HG03575 (cell line): ENCODE measurements around the gene MAPK8IP1.
A peak's percentile ranks its signal among the peaks of the same experiment; 100 is the strongest.
"Not testable (repeated sequence)": the region's sequence is repeated elsewhere in the genome, so short reads cannot be mapped to it uniquely, and the experiment has no call there.

Experiments
- ATAC-seq: cut with Tn5 transposase; IDR thresholded peaks from one replicate; pipeline ENCODE4 v1.9.1; 2021; ENCODE audit not compliant: unreplicated experiment, insufficient number of reproducible peaks, low FRiP score; ENCODE audit errors: extremely low read depth

MAPK8IP1 gene

DNA sequence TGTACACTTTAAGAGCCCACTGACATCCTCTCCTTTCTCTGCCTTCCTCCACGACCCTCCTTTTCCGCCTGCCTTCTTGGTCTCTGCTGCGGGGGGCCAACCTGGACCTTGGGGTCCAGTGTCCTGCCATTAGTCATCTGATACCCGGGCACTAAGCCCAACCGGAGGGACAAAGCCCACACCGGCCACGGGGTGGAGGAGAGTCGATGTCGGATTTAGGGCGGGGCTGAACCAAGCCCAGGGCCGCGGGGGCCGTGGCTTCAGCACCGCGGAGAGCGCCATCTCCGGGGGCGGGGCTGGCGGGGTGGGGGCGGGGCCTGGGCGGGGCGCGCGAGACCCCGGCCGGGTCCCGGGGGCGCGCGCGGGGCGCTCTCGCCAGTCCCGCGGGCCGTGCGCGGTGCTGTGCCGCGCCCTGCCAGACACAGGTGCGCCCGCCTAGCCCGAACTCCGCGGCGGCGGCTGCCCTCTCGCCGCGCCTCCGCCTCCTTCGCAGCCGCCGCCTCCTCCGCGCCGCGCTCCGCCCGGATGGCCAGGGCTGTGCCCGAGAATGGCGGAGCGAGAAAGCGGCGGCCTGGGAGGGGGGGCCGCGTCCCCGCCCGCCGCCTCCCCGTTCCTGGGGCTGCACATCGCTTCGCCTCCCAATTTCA, at the start of gene MAPK8IP1:
TSS of gene MAPK8IP1 (plus strand) at position 378 of the 647 bp plus-strand sequence. CDS start at position 548, 170 bp downstream.
- ATAC-seq = no peak

DNA sequence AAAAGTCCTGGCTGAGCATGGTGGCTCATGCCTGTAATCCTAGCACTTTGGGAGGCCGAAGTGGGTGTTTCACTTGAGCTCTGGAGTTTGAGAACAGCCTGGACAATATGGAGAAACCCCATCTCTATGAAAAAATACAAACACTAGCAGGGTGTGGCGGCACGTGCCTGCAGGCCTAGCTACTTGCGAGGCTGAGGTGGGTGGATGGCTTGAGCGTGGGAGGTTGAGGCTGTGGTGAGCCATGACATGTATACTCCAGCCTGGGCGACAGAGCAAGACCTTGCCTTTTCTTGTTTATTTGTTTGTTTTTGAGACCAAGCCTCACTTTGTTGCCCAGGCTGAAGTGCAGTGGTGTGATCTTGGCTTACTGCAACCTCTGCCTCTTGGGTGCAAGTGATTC, 46.2 kb upstream of the MAPK8IP1 start:
- no peak for ATAC-seq

DNA sequence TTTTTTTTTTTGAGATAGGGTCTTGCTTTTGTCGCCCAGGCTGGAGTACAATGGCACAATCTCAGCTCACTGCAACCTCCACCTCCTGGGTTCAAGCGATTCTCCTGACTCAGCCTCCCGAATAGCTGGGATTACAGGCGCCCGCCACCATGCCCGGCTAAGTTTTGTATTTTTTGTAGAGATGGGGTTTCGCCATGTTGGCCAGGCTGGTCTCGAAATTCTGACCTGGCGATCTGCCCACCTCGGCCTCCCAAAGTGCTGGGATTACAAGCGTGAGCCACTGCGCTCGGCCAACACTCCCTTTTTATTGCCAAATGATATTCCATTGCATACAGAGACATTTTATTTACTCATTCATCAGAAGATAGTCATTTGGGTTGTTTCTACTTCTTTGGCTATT, 45.2 kb upstream of the MAPK8IP1 start:
- ATAC-seq = not testable (repeated sequence)

DNA sequence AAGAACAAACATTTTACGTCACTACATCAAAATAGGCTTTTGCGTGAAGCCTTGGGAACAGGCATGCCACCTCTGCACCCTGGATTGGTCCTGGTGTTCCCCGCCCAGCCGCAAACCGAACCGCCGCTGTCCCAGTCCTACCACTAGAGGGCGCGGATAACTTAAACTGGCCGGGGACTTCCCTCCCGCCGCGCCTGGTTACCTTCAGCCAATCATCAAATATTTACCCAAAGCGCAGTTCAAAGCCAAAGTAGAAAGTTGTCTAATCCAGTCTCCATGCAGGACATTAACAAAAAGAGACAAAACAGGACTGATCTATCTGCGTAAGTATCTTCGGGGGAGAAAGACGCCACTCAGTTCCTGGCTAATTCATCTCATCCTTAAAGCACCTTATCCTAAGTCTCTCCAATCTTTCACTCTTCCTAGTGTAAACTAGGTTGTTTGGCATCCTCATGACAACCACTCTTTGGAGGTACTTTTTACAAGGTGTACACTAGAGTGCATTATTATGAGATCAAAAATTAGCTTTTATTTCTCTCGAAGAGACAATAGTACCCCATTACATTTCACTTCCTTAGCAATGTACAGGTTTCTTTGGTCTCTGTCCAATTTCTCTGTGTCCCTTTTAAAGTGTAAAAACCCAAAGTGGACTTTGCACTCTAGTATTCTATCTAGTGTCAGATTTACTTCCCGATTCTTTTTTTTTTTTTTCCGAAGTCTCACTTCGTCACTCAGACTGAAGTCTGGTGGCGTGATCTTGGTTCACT, 42.1 kb upstream of the MAPK8IP1 start:
- ATAC-seq = no peak

DNA sequence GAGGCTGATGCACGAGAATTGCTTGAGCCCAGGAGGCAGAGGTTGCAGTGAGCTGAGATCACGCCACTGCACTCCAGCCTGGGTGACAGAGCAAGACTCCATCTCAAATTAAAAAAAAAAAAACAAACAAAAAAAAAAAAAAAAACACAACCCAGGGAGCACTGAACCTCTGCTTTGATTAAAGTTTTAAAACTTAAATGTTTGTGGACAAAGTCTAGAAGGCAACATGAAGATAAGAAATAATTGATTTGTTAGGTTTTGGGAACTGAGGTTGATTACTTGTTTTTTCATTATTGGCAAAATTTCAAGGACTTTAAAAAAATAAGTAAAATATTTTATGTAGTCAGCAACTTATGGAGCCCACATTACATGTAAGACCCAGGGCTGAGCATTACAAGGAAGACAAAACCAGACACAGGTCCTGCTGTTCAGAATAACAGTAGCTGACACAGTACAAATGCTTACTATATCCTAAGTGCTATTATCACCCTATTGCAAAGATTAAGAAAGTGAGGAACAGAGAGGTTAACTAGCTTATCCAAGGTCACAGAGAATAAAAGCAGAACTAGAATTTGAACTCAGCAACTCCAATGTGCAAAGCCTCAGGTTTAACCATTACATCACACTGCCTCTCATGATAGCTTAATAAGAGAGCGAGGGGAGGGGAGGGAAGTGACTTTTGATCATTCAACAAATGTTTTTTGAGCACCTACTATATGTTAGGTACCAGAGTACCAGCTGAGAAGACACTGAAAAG, 40.5 kb upstream of the MAPK8IP1 start:
- no peak for ATAC-seq

DNA sequence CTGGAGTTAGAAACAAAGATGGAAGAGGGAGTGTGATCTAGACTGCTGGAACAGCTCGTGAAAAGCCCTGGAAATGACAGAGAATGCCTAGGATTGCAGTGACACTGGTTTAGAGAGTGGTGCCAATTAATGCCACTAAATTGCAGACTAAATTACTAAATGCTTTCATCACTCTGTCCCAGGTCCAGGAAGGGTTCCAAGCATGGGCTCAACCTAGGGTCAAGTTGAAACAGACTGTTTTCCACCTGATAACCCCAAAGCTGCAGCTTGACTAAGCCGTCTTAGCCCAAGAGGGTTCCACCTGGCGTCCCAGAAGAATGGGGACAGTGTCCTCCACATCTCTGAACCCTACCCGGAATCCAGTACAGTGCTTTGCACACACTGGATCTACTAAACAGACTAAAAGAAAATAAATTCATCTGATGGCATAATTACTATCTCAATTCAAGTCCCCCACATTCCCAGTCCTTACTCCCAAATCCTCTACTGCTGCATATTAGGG, 39.2 kb upstream of the MAPK8IP1 start:
- ATAC-seq = no peak

DNA sequence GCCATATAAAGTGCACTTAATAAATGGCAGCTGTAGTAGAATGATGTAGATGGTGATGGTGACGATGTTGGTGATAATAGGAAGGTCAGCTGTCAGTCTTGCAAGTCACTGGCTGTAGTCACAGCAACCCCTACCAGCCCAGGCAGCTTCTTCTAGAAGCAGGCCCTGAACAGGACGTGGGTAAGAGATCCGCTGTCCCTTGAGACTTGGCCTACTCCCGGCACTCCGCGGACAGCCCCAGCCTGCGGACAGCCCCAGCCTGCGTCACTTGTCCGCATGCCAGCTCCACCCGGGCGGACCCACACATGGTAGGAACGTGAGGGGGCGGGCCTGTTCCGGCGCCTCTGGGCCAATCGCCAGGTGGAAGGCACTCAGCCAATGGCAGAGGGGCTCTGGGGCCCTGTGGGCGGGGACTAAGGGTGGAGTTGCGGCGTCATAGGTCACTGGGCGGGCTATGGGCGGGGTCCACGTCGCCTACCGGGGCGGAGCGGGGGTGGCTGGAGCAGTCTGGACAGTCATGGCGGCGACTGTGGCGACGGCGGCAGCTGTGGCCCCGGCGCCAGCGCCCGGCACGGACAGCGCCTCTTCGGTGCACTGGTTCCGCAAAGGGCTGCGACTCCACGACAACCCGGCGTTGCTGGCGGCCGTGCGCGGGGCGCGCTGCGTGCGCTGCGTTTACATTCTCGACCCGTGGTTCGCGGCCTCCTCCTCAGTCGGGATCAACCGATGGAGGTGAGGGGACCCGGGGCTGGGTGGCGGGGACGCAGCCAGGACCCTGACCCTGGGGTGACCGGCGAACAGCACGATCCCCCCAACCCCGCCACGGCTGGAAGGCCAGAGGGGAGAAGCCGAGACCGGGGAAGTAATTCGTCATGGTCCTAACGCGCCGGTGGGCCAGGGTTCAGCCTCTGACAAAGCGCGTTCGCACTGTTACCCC, 38.2 kb upstream of the MAPK8IP1 start, which contains the start of gene CRY2:
TSS of gene CRY2 (plus strand) at position 502 of the 937 bp plus-strand sequence. CDS start at position 518, 16 bp downstream.
- ATAC-seq = peak; percentile 57

DNA sequence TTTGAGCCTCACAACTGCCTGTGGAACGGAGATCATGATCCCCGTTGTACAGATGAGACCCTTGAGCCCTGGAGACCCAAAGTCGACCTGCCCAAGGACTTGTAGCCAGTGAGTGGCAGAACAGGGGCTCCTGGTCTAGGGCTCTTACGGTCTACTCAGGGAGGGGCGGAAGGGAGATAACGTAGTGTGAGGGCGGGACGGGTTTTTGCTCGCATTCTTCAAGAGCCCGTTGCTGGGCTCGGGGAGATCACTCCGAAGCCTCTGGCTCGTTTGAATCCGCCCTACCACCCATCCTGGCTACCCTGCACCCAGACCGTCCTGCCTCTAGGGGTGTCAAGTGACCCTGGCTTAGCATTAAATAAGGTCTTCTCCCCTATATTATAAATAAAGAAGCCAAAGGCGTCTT, 37.5 kb upstream of the MAPK8IP1 start:
- no peak for ATAC-seq

DNA sequence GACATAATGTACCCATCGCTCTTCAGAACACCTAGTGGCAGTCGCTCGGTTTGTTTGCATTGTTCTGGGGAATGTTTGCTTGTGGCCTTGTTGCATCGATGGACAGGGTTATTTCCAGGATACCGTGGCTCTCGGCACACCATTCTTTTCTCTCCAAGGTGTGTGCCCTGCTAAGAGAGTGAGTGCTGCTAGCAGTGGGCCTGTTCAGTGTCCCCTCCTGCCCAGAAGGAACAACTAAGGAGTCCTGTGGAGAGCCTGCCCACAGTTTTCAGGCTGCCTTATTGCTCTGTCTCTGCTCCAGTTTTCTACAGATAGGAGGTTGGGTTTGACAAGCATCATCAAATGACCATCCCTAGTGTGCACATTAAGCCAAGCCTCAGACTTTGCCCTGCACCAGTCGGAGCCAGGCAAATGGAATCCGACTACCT, 36.8 kb upstream of the MAPK8IP1 start:
- ATAC-seq = no peak

DNA sequence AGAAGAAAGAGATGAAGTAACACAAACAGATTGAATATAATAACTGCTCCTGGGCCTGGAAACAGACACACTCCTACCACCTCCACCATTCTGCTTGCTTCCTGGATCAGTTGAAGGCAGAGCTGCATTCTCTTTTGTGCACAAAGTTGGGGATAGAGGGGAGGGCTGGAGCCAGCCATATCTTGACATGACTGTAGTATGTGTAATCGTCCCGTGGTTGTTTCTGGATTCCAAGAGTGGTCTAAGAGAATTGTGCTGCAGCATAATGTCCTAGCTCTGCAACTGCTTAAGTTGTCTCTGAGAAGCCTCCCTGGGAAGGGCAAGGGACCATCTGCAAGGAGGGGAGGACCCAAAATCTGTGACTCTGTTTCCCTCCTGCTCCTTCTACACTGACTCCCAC, 35.0 kb upstream of the MAPK8IP1 start:
- no peak for ATAC-seq

DNA sequence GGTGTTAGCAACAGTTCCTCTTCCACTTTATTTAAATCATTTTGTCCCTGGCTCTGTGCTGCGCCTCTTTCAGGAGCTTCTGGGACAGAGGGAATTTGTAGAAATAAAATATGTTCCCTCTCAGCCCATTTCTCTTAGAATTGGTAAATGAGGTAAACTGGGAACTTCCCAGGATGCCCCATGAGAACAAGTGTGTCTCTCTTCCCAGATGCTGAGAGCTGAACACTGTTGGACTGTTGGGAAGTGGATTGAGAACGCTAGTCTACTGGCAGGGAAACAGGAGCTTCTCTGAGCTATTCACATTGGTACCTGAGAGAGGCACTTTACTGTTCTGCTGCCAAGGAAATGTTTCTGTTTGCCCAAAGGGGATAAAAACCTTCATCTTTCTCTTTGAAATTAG, 34.2 kb upstream of the MAPK8IP1 start:
- no peak for ATAC-seq

DNA sequence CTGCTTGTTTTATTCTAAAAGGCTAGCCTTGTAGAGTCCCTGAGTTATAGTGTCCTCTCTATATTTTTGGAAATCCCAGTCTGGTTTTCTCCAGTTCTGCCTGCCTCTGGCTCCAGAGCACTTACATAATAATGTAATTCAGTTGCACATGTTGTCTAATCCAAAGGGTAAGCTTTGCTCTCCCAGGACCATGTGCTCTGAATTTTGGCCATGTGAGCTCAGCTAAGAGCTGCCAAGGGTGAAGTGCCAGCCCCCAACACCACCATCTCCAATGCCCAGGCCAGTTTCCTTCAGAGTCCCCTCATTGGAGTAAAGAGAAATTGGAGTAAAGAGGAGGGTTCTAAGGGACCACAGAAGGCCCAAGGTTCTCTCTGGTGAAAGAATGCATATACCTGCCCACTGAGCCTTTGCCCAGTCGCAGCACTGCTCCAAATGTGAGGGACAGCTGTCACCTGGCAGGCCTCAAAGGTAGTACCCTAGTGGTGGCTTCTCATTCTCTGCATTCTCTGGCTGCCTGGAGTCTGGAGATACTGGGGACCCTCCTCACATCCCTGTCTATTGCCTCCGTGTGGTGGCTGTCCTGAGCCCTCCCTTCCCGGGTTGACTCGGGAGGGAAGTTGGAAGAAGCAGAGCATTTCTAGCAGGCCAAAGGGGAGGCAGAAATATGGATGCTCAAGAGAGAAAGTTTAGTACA, 33.3 kb upstream of the MAPK8IP1 start:
- no peak for ATAC-seq

DNA sequence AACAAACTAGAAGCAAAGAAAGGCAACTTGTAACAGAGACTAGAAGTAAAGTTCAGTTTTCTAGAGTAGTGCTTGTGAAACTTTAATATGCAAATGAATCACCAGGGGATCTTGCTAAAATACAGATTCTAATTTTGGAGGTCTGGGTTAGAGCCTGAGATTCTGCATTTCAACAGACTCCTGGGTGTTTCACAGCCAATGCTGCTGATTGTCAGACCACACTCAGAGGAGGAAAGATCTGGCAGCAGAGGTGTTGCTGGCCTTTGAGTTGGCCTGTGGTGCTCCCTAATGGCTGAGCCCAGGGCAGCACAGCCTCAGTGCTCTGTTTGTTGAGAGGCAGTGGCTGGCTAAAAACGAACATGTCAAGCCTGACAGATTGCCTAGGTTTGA, 32.7 kb upstream of the MAPK8IP1 start:
- no peak for ATAC-seq

DNA sequence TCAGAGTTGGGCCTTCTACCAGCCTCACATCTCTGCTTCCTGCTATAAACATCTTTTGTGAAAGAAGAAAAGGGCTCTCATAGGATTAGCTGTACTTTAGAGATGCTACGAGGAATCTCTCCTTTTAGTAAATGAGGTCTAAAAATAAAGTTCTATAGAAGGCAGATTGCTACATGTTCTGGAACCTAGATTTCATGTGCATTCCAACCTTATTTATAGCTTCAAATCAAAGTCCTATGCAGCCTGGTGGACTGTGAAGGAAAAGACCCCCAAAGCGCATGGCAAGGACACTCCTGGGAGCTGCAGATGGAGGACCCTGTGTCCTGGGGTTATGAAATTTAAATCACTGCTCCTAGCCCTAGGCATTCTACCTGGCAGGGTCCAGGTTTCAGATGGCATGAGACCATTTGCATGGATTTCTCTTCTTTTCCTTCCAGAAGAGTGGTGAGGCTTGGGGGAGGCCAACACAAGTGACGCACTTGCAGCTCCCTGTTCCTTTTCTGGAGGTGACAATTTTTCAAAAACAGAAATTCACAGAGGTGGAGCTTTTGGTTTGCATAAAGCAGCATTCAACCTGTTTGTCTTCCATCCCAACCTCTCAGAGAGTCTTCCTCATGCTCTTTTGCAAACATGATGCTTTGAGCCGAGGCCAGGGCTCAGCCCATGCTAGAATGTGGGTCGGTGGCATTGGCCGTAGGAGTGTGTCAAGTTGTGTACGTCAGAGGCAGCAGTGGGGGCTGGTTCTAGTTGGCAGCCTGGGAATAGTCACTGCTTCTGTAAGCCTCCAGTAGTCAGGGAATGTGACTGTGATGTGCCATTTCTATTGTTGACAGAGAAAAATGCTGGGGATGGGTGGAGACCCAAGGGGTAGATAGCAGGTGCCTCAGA, 31.9 kb upstream of the MAPK8IP1 start:
- no peak for ATAC-seq

DNA sequence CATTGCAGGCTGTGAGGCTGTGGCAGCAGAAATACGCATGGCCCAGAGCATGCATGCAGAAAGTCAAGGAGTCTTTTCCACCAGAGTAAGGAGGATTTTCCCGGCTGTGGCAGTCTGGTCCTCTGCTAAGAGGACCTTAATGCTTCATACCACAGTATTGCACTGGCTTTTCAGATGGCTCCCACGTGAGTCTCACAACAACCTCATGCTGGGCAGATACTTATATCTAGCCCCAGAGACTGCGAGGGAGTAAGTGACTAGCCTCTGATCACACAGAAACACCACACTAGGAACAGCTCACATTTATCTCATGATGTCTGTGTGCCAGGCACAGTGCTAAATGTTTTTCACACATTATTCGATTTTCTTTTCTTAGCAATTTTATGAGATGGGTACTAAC, 30.1 kb upstream of the MAPK8IP1 start:
- no peak for ATAC-seq

DNA sequence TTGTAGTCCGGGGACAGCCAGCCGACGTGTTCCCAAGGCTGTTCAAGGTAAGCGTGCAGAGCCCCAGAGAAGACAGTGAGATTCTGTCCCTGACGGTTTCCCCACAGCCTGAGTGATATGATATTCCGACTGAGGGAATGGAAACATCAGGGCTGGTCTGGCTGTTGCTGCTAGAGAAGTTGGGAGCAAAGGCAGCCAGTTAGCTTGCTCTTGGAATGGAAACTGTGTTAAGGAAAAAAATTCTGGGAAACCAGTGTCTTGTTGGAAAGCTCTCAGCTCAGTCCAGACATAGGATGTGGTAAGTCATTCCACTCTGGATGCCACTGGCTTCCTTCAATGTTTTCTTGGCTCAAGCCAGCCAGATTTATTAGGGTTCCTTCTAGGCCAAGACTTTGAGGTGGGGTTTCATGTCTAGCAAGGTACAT, 29.4 kb upstream of the MAPK8IP1 start:
- no peak for ATAC-seq

DNA sequence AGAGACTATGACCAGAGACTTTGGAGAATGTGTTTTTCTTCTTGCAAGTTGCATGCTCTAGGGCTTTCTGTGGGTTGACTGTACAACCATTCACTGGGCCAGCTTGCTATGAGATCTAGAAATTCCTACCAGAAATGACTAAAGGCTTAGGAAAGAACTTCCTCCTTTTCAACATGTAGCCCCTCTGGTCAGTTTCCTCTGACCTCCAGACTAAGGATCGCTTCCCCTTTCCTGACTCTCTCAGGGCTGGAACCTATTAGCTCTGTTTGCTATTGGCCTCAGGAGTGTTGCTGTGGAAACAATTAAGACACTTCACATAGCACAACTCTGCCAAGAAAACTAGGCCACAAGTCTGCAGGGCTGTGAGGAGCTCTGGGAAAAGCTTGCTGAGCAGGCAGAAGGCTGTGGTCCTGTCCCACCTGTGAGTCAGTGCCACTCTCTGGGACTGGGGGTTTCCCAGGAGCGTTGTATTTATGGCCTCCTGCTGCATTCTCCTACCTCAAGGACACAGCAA, 27.4 kb upstream of the MAPK8IP1 start:
- no peak for ATAC-seq
